Right cardiac atrium (tissue), 5 donors: ENCODE data around the gene QSOX2. TPM values are rescaled to one million over a fixed set of nuclear protein-coding genes. Genes with fewer than 3 reads are reported as not detected.

Experiments used
- ATAC-seq, 2 donors: fragments of 200-7000 bp; cut with Tn5 transposase; one replicate each; pipeline versions ENCODE4 v1.8.0 to v1.9.1; 2020; ENCODE audit warnings: moderate library complexity in 2 of 2, mild to moderate bottlenecking in 1 of 2
- DNase-seq, 3 donors: peaks; one replicate each; pipeline ENCODE4 v3.0.0-alpha.2; 2020
- H3K27ac ChIP-seq: one replicate; pipeline ENCODE4 v1.5.1; 2013; ENCODE audit warnings: mild to moderate bottlenecking, low read length, control low read depth, moderate library complexity
- H3K27me3 ChIP-seq: one replicate; pipeline ENCODE4 v1.6.1; 2013; ENCODE audit not compliant: control insufficient read depth, insufficient read depth
- H3K4me1 ChIP-seq: one replicate; pipeline ENCODE4 v1.6.1; 2013; ENCODE audit warnings: low read length; ENCODE audit not compliant: control insufficient read depth, insufficient read depth
- H3K4me3 ChIP-seq: one replicate; pipeline ENCODE4 v1.5.1; 2013; ENCODE audit warnings: low read length, control low read depth
- H3K9me3 ChIP-seq: one replicate; pipeline ENCODE4 v1.6.1; 2013; ENCODE audit warnings: low read length; ENCODE audit not compliant: control insufficient read depth
- WGBS: extraction: QIAGEN DNeasy Blood & Tissue Kit; methylation state at CpG from one replicate; pipeline ENCODE4 v1.1.7; 2013; 5-methylcytosine and 5-hydroxymethylcytosine counted together
- intact Hi-C, 4 donors: fragments of 100-400 bp; cut with DNase I; formaldehyde crosslinking; loops; one replicate each; pipeline versions ENCODE4 v1.11.0 to v1.14.0; 2022 to 2023
- polyA plus RNA-seq: library from polyadenylated mRNA; stranded (reverse); fragments of 200-250 nt; gene quantifications from one replicate; pipeline ENCODE4 v1.2.3, GENCODE V29; 2013
- total RNA-seq, 4 donors: library from RNA; stranded (reverse); fragmentation: NEBNext Ultra II Directional; extraction: Animal tissue kit (Norgen Biotek cat#: 25700); gene quantifications; one replicate each; pipeline ENCODE4 v1.2.1, GENCODE V29; 2021
- donor health status: healthy with polysubstance abuse.
- donor health status: DM: no; HTN: yes; CAD: no.
- donor health status: DM: no; HTN: no; CAD: no.
- donor health status: DM: no; HTN: yes; CAD: no; lungs with severe emphysema.
- donor health status: DM: yes; HTN: yes; CAD: no.

The QSOX2 gene
- total and polyA plus RNA-seq, 5 donors, result 4.5 to 9.0 (median 6.8) TPM

DNA sequence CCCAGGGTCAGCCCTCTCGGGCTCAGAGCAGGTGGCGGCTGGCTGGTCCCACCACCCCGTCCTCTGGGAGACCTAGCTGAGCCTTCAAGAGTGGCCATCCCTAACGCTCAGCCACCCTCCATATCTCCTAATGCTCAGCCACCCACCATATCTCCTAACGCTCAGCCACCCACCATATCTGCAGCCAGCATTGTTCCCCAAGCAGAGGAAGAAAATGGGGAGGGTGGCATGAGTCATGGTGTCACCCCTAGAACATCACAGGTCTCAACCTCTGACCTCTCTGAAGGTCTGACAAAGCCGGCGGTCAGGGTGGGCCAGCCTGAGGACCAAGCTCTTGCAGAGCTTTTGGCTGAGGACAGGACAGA lies 55.4 kb downstream of the QSOX2 start:
- DNase-seq, result peak in 1 of 3 donors; percentile 4
- Histone ChIP-seq H3K27ac (no peak overlapping the region), H3K4me1 (no peaks in the 10 kb centered on the region), H3K9me3 (no peaks in the 10 kb centered on the region), H3K4me3 (no peak overlapping the region), H3K27me3 (no peaks in the 10 kb centered on the region)
- WGBS, result 61% methylated on average over 7 of the region's 7 CpGs
- intact Hi-C loops, result no loop called here
- no peak for ATAC-seq

DNA sequence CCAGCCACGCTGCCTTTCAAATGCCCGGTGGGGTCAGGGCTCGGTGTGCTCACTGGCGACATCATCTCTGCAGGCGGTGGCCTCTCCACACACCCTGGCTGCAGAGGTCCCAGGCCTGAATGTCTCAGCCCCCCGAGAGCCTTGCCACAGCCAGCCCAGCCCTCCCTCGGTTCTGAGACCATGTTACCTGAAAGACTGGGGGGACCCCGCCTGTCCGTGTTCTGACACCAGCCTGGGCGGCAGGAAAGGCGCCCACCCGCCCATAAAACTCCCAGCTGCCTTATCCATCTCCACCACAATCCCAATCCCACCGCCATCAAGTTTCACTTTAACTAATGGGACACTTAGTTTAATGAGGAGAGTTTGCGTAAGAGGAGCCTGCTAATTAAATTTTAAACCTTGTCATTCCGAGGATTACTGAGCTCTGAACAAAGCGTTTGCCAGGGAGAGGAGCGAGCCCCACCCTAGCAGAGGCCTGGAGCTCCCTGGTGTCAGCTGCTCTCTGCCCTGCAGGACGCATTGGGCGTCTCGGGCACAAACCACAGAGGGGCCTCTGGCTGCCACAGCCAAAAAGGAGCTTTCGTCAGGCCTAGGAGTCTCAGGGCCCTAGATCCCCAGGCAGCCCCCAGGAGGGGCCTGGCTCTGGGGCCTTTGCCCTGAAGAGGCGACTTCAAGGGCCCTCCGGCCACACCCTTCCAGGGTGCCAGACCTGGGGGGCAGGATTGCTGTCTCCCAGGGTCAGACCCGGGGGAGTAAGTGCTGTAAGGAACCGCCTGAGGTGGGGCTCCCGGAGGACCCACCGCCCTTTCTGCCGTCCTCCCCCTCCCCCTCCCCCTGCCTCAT lies 56.0 kb downstream of the QSOX2 start:
- no peaks in the 10 kb centered on the region for H3K27me3 ChIP-seq
- peak in 2 of 3 donors; percentile 20 to 41 for DNase-seq
- no peak overlapping the region for H3K4me3 ChIP-seq
- no peak for ATAC-seq
- WGBS, result 44% methylated on average over 28 of the region's 28 CpGs
- no peak overlapping the region for H3K27ac ChIP-seq
- no peaks in the 10 kb centered on the region for H3K4me1 ChIP-seq
- intact Hi-C loops, result no loop called here
- no peaks in the 10 kb centered on the region for H3K9me3 ChIP-seq

DNA sequence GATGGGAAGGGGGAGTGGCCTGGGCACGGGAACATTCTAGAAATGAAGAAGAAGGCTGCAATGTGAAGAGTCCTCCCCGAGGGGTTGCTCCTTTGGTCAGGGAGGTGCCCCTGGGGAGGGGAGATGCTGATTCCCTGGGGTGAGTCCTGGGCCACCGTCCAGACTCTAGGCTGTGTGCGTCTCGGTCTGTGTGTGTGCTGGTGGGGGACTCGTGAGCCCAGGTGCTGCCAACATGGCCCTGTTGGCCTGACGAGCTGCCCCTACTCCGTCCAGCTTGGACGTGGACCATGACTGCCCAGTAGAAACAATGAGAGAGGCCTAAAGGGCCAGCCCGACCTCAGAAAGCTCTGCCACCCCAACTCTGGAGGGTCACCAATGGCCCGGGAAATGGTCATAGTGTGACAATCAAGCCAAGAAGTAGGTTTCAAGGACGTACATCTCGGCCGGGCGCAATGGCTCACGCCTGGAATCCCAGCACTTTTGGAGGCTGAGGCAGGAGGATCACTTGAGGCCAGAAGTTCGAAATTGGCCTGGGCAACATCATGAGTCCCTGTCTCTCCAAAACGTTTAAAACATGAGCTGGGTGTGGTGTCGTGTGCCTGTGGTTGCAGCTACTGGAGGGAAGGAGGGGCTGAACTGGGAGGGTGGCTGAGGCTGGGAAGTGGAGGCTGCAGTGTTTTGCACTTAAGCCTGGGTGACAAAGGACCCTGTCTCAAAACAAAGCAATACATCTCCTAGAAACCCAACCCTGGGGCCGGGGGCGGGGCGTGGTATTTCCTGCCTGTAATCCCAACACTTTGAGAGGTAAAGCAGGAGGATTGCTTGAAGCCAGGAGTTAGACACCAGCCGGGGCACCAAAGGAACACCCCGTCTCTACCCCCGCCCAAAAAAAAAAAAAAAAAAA lies 57.7 kb downstream of the QSOX2 start:
- Histone ChIP-seq H3K4me3 (no peak overlapping the region), H3K9me3 (no peaks in the 10 kb centered on the region), H3K27ac (no peak overlapping the region), H3K4me1 (no peaks in the 10 kb centered on the region), H3K27me3 (no peaks in the 10 kb centered on the region)
- intact Hi-C loops, result no loop called here
- ATAC-seq, result no peak
- peak in 2 of 3 donors; percentile 6 to 29 for DNase-seq
- 70% methylated on average over 25 of the region's 25 CpGs for WGBS

DNA sequence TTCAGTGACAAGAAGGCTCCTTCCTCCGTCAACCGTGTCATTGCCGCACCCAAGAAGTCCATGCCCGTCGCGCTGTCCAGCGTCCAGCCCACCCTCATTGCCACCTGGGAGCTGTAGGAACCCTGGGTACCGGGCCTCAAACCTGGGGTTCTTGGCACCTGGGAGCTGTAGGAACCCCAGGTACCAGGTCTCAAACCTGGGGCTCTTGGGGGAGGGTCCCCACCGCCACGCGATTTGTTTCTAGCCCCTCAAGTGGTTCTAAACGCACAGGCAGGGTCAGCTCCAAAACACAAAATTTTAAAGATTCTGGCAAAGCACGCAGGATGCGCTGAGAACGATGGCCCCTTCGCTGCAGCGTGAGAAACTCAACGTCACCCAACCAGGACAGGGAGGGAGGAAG lies 58.4 kb downstream of the QSOX2 start:
- H3K27ac ChIP-seq, result no peak overlapping the region
- WGBS, result 88% methylated on average over 18 of the region's 18 CpGs
- DNase-seq (peak in 2 of 3 donors; percentile 0 to 7), ATAC-seq (no peak)
- no peak overlapping the region for H3K4me3 ChIP-seq
- no peaks in the 10 kb centered on the region for H3K9me3 ChIP-seq
- H3K4me1 ChIP-seq, result no peaks in the 10 kb centered on the region
- intact Hi-C loops, result no loop called here
- no peaks in the 10 kb centered on the region for H3K27me3 ChIP-seq

DNA sequence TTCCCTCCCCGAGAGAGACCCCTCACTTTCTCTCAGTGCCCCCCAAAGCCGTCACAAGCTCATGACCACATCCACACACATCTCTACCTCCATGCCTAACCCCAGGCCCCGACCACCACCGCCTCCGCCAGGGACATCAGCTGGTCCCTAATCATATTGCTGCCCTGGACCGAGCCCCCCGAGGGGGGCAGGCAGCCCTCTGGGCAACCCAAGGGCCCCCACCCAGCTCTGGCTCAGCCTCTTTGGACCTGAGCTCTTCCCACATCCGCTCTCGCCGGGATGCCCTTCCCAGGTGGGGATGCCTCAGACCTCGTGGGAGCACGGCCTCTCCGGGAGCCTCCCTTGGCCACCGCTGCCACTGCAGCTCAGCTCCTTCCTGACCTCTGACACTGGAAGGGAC lies 59.2 kb downstream of the QSOX2 start:
- no peaks in the 10 kb centered on the region for H3K9me3 ChIP-seq
- DNase-seq, result peak; percentile 1 to 34 (median 28)
- no peaks in the 10 kb centered on the region for H3K4me1 ChIP-seq
- 68% methylated on average over 14 of the region's 14 CpGs for WGBS
- H3K4me3 ChIP-seq, result no peak overlapping the region
- no peak overlapping the region for H3K27ac ChIP-seq
- intact Hi-C loops, result no loop called here
- ATAC-seq, result no peak
- H3K27me3 ChIP-seq, result no peaks in the 10 kb centered on the region

DNA sequence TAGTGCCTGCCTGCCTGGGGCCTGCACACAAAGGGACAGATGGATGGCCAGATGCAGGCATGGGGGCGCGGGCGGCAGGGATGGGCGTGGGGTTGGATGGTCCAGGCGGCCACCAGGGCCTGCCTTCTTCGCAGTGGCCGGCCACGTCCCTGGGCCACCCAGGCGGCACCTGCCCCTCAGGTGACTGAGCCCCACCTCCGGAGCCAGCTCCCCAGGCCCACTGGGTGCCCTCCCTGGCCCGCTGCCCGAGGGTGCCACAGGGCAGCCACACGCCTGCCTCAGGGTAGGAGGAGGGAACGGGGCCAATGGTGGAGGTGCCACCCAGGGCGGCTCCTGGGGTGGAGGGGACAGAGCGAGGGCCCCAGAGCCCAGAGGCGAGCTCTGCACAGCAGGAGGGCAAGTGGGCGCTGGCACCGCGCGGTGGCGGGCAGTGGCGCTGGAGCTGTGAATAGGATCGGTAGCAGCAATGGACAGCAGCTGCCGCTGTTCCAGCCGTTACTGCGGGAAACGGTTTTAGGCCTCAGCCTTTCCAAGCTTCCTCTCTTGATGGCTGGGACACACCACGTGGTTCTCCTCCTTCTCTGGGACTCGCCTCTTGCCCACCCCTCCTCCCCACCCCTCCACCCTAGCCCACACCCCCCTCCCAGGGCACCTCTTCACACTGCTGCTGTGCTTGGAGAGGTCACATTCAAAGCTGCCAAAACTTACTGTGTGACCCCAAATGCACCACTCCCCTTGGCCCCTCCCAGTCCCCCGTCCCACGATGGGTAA lies 59.8 kb downstream of the QSOX2 start:
- Histone ChIP-seq H3K27ac (no peak overlapping the region), H3K4me3 (no peak overlapping the region), H3K4me1 (no peaks in the 10 kb centered on the region), H3K9me3 (no peaks in the 10 kb centered on the region), H3K27me3 (no peaks in the 10 kb centered on the region)
- intact Hi-C loops, result no loop called here
- DNase-seq, result peak; percentile 12 to 39 (median 37)
- ATAC-seq, result no peak
- 69% methylated on average over 32 of the region's 32 CpGs for WGBS

DNA sequence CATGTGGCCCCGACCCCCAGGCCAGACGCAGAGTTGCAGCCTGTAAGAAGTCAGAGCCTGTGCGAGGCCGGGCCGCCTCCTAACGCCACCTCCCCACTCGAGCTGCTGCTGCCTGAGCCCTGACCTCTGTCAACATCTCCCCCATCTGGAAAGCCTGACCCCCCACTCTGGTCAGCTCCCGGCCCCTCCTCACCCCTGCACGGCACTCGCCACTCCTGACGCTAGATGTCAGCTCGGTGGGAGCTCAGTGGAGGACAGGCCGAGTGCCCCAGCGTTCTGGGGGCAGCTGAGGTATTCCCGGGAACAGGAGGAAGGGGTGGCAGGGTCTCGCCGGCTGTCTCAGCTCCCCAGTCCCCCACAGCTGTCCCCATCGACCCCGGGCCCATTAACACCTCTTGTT lies 60.5 kb downstream of the QSOX2 start:
- Histone ChIP-seq H3K4me1 (no peaks in the 10 kb centered on the region), H3K9me3 (no peaks in the 10 kb centered on the region), H3K27me3 (no peaks in the 10 kb centered on the region), H3K4me3 (no peak overlapping the region), H3K27ac (no peak overlapping the region)
- intact Hi-C loops, result no loop called here
- ATAC-seq (no peak), DNase-seq (peak; percentile 6 to 32 (median 24))
- 45% methylated on average over 19 of the region's 19 CpGs for WGBS

DNA sequence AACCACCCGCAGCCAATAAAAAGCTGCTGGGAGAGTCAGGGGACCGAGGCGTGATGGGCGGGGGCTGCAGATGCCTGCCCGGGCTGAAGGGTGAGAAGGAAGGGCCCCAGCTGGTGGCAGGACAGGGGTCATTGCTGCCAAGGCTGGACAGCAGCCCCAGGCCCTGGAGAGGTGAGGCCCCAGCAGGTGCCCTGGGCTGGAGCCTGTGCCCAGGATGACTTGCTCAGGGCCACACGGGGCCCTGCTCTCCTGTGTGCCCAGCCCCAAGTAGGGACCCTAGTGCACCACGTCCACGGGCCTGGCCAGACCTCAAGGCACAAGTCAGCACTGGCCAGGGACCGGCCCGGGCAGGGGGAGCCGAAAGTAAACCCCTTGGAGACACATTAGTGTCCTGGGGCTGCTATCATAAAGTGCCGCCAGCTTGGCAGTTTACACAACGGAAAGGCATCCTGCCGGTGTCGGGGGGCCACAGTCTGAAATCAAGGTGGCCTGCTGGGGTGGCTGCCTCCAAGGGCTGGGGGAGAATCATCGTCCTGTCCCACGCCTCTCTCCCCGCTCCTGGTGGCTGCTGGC lies 62.7 kb downstream of the QSOX2 start:
- ATAC-seq (no peak), DNase-seq (peak; percentile 2 to 34 (median 32))
- intact Hi-C loops, result no loop called here
- no peaks in the 10 kb centered on the region for H3K27me3 ChIP-seq
- WGBS, result 81% methylated on average over 18 of the region's 18 CpGs
- no peak overlapping the region for H3K4me3 ChIP-seq
- H3K27ac ChIP-seq, result no peak overlapping the region
- no peaks in the 10 kb centered on the region for H3K9me3 ChIP-seq
- H3K4me1 ChIP-seq, result no peaks in the 10 kb centered on the region

DNA sequence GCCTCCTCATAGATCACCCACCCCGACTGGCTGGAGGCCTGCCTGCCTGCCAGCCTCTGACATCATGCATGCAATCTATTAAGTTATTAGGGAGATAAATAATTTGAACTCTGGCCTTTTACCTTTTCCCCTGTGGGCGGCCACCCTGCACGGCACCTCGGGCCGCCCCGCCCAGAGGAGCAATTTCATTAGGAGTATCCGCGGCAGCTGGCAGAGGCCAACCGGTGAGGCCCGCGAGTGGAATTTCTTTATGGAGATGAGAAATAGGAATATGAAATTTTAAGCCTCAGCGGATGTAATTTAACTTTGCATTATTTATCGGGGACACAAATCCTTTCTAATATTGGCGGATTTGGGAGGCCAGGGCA lies 63.2 kb downstream of the QSOX2 start:
- 87% methylated on average over 14 of the region's 14 CpGs for WGBS
- Histone ChIP-seq H3K27ac (no peak overlapping the region), H3K9me3 (no peaks in the 10 kb centered on the region), H3K4me3 (no peak overlapping the region), H3K4me1 (no peaks in the 10 kb centered on the region), H3K27me3 (no peaks in the 10 kb centered on the region)
- ATAC-seq (no peak), DNase-seq (peak in 2 of 3 donors; percentile 1 to 16)
- intact Hi-C loops, result no loop called here

DNA sequence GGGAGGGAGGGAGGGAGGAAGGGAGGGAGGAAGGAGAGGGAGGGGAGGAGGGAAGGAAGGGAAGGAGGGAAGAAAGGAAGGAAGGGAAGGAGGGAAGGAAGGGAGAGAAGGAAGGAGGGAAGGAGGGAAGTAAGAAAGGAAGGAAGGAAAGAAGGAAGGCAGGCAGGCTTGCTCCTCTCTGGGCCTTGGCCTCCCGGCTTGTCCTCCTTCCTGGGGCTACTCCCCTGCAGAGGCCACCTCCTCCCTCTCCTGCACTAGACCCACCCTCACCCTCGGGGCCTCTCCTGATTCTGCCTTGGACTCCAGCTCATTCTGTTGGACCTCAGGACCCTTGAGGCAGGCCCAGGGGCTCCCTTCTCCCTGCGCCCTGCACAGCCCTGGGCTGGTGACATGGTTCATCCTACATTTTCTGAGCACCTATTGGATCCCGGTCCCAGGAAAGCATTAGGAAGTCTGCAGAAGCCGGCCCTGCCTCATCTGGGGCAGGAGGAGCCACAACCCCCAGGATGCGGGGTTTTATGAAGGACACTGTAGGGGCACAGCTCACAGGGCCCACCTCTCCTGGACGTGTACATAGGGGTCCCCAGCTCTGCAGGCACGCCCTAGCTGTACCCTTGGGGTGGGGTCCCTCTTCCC lies 63.7 kb downstream of the QSOX2 start:
- Histone ChIP-seq H3K4me3 (no peak overlapping the region), H3K27me3 (no peaks in the 10 kb centered on the region), H3K27ac (no peak overlapping the region), H3K9me3 (no peaks in the 10 kb centered on the region), H3K4me1 (no peaks in the 10 kb centered on the region)
- 68% methylated on average over 8 of the region's 8 CpGs for WGBS
- intact Hi-C loops, result no loop called here
- DNase-seq (peak in 2 of 3 donors; percentile 7 to 34), ATAC-seq (no peak)
